Muscle of arm (tissue), 14 donors: ENCODE results near the gene USHBP1. TPM values are rescaled to one million over a fixed set of nuclear protein-coding genes. Genes with fewer than 3 reads are reported as not detected.

ENCODE experiments used
- DNase-seq: peaks from one replicate; pipeline ENCODE4 v3.0.0-alpha.2; 2013
- long read RNA-seq, 11 donors: transcript quantifications; one replicate each; lab custom pipeline, GENCODE V29; 2026
- polyA plus RNA-seq, 12 donors: library from polyadenylated mRNA; unstranded; fragments of 120-200 nt; gene quantifications; one replicate each; pipeline ENCODE4 v1.2.1, GENCODE V29; 2013; ENCODE audit not compliant: insufficient read length in 12 of 12

USHBP1 gene, protein sequence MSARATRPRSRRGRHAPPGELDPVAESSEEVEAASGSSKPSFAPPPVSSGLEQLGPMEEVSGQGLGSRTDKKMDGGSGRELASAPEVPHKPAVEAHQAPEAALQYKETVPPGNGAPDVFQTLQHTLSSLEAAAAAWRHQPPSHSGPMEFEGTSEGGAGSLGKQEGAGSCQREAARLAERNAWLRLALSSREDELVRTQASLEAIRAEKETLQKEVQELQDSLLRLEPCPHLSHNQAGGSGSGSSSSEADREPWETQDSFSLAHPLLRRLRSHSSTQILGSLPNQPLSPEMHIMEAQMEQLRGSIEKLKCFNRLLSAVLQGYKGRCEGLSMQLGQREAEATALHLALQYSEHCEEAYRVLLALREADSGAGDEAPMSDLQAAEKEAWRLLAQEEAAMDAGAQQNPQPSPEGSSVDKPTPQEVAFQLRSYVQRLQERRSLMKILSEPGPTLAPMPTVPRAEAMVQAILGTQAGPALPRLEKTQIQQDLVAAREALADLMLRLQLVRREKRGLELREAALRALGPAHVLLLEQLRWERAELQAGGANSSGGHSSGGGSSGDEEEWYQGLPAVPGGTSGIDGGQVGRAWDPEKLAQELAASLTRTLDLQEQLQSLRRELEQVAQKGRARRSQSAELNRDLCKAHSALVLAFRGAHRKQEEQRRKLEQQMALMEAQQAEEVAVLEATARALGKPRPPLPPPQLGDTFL
- polyA plus RNA-seq: 10 to 100 TPM in 1 of 12 donors, 1 to 10 TPM in 10, not detected in 1; 4.3 to 17.2 (median 6.3) TPM
- long read RNA-seq, donor 1, partial matches to known transcripts: 178 of 198 reads
- long read RNA-seq, donor 1, other reads (novel, unspliced or antisense): 19 of 198 reads
- long read RNA-seq, donor 2, partial matches to known transcripts: 90 of 131 reads
- long read RNA-seq, donor 2, other reads (novel, unspliced or antisense): 40 of 131 reads
- long read RNA-seq, donor 3, partial matches to known transcripts: 6 of 26 reads
- long read RNA-seq, donor 3, other reads (novel, unspliced or antisense): 20 of 26 reads
- long read RNA-seq, donor 4: 0 reads
- long read RNA-seq, donor 5, partial matches to known transcripts: 0 of 1 reads
- long read RNA-seq, donor 5, other reads (novel, unspliced or antisense): 0 of 1 reads
- long read RNA-seq, donor 6: 0 reads
- long read RNA-seq, donor 7, partial matches to known transcripts: 0 of 1 reads
- long read RNA-seq, donor 7, other reads (novel, unspliced or antisense): 0 of 1 reads
- long read RNA-seq, donor 8, partial matches to known transcripts: 11 of 54 reads
- long read RNA-seq, donor 8, other reads (novel, unspliced or antisense): 43 of 54 reads
- long read RNA-seq, donor 9, partial matches to known transcripts: 57 of 57 reads
- long read RNA-seq, donor 9, other reads (novel, unspliced or antisense): 0 of 57 reads
- long read RNA-seq, donor 10, partial matches to known transcripts: 0 of 2 reads
- long read RNA-seq, donor 10, other reads (novel, unspliced or antisense): 0 of 2 reads
- long read RNA-seq, donor 11: 0 reads

DNA sequence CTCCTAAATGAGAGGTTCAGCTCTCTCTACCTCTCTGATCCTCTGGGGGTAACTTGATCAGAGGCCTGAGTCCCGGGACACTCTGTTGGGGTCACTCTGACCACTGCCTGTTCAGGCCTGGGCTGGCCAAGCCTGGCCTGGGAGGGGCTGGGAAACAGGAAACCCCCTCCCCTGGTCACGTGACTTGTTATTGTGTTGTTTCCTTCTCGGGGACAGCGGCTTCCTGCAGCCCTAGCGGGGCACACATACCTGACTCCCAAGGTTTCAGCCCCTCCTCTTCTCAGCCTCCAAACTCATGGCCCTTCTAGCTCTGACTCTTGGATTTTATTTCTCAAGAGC lies at the start of gene USHBP1:
USHBP1 (minus strand) TSS at position 105 of the 339 bp plus-strand sequence. CDS start 446 bp downstream, outside the sequence.
- DNase-seq: no peak

DNA sequence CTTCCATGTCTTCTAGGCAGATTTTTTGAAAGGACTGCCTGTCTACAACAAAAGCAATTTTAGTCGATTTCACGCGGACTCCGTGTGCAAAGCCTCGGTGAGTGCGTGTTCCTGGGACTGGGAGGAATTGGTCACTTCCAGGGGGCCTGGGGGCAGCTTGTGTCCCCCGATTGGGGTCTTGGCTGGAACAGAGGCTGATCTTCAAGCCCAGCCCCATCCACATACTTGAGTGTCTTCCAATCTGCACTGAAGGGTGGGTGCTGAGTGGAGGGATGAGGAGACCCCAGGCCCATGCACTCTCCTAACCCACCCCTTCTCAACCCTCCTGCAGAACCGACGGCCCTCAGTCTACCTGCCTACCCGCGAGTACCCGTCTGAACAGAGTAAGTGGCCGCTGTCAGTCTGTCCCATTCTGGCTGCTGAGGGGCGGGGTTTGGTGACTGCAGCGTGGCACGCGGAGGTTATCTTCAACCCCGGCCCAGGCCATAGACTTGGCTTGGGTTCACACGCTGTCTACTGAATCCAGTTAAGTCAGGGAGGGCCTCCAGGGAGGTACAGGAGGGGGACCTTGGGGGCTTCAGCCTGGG lies 49.6 kb upstream of the USHBP1 start:
- no peak for DNase-seq

DNA sequence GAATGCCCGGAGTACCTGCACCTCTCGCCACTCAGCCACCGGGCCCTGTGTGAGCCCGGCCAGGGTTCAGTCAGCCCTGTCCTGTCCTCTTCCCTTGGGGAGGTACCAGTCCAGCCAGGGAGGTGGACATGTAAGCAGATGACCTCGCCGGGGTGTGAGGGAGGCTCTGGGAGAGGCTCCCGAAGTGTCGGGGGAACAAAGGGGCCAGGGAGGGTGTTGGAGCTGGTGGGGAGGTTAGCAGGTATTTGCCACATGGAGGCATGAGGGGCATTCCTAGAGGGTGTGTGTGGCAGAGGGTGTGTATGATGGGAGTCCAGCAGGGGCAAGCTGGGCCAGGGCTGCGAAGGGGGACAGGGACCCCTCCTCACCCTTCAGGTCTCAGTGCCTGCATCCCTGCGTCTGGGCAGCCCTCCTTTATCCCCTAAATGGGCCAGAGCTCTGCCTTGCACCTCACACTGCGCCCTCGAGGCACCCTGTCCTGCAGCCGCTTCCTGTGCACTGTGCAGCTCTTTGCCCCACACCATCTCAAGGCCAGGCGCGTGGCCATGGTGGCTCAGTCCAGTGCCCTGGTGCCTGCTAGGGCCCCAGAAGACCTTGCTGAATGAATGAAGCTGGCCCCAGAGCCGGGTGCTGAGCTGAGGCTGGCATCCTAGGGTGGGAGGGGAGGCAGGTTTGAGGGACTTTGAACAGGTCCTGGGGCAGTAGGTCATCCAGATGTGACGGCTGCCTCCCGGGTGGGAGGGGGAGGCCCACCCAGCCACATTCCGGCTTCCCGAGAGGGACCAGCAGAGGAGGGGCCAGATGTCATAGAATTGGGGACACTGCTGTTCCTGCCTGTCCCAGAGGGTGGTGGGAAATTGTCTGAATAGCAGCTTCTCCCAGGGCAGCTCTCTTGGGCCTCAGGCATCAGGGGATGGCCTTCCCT lies 47.9 kb upstream of the USHBP1 start:
- no peak for DNase-seq

DNA sequence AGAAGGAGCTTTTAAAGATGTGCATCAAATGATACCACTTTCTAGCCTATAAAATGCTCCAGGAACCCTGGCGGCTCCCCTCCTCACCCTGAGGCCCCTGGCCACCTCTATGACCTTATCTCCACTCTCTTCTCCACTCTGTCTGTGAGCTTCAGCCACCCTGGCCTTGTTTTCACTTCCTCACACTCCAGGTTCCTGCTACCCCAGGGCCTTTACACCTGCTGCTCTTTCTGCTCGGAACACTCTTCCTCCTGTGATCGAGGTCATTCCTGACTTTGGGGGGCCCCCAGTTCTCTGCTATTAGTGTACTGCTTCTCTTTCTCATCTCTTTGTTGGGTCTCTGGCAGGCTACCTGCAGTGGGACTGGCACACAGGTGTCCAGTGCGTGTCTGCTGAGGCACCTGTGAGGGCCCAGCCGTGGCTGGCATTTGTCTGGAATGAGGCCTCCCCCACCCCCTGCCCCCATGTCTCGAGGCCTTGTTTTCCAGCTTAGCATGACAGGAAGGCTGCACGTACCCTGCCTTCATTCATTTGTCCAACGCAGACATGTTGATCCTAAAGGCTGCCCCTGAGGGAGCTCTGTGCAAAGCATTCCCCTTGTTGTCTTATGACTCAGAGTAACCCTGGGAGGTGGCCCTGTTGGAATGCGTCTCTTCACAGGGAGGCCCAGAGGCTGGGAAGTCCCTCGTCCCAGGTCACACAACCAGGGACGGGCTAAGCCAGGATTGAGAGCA lies 47.1 kb upstream of the USHBP1 start:
- DNase-seq: no peak

DNA sequence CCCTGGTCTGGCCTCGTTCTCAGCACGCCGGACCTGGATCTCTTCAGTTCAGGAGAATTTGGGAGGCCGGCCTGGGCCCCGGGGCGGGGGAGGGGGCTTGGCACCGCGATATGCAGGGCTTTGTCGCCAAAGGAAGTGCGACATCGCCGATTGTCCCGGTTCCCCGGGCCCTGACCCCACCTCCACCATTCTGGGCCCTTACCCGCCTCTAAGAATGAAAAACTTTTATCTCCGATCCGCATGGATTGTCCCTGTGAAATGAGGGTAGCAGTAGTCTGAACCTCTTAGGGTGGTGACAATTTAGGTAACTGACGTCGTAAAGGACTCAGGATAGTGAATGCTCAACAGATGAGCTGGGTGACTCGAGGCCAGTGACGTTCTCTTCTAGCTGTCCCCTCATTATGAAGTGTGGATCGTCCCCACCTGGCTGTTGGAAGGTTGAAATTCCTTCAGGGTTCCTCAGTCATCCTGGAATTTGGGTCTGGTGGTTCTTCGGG lies 45.5 kb upstream of the USHBP1 start:
- no peak for DNase-seq

DNA sequence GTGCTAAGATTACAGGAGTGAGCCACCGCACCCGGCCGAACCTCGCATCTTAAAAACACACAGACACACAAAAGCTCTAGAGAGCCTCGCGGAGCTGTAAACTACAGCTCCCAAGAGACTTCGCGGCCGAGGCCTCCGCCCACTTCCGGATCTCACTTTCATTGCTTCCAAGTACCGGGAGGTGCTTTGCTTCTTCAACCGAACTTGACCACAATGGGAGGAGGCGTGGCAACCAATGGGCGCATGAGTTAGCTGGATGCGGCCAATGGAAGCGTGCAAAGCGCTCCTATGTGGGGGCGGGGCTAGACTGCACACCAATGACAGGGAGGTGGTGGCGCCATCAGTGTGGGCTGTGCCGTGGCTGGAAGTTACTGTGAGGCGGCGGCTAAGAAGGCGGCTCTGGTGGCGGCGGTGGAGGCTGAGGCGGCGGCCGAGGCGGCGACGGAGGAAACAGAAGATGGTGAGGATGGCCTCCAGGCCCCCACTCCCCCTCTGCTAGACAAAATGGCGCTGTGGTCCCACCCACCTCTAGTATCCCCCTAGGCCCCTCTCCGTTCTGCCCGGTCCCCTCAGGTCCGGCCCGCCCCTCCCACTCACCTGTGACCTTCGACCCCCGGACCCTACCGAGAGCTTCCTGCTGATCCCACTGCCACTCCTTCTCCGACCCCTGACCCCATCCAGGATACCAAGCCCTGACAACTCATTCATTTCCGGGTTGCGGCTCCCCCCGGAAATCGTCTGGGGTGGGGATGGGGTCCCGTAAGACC lies 44.8 kb upstream of the USHBP1 start, which contains the start of gene DDA1:
DDA1 (plus strand) TSS at position 366 of the 767 bp plus-strand sequence; CDS start at position 458, 92 bp downstream.
- peak; percentile 99 for DNase-seq

DNA sequence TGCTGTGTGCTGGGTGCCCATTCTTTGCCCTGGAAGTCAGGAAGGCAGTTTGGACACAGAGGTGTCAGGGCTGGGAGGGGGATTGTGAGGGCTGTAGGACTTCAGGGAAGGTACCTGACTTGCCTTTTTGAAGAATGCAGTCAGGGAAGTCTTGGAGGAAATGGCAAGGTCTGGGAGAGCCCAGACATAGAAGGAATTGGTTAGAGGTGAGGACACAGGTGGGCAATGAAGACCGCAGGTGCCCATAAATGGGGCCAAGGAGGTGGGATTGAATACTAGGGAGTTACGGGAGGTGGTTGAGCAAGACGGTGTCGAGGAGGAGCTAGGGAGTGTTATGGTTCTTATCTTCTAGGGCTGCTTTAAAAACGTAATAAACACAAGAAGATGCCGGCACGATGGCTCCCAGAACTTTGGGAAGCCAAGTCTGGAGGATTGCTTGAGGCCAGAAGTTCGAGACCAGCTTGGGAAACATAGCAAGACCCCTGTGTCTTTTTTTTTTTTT lies 43.4 kb upstream of the USHBP1 start:
- DNase-seq: no peak

DNA sequence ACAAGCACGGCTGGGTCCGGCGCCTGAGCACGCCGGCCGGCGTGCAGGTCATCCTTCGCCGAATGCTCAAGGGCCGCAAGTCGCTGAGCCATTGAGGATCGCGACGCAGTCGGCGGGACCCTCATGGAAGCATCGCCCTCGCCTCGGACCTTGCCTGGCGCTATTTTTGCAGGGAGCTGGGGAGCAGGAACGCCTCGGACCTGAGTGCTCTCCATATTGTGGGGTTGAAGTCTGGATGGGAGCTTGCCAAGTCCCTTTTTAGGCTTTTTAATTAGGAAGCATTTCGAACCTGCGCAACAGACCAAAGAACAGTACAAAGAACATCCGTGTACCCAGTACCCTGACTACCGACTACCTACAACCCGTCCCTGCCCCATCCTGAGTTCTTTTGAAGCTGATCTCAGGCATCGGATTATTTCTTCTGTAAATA lies 41.8 kb upstream of the USHBP1 start:
- no peak for DNase-seq

DNA sequence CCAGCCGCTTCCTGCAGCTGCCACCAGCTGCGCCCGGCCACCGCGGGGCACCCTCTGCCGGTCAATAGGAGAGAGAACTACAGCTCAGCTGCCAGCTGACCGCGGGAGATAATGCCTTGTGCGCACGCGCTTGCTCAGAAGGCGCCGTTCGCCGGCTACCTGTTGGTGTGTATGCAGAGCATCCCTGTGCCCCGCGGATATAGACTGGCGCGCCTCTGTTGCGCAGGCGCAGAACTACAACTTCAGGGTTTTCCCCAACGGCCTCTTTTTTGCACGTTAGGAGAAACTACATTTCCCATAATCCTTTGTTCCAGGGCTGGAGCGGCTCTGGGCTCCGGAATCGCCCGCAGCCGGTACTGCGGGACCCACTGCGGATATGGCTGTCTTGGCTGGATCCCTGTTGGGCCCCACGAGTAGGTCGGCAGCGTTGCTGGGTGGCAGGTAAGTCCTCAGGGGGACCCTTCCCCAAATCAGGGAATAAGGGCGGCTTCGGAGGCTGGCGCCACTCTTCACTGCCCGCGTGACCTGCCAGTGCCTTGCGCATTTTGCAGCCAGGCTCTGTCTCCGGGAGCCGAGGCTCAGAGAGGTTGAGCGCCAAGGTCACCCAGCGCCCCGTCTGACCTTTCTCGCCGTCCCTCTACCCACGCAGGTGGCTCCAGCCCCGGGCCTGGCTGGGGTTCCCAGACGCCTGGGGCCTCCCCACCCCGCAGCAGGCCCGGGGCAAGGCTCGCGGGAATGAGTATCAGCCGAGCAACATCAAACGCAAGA lies 41.2 kb upstream of the USHBP1 start, which contains the start of gene MRPL34:
MRPL34 (plus strand) TSS at position 356 of the 768 bp plus-strand sequence; CDS start at position 377, 21 bp downstream.
- DNase-seq: peak; percentile 93

DNA sequence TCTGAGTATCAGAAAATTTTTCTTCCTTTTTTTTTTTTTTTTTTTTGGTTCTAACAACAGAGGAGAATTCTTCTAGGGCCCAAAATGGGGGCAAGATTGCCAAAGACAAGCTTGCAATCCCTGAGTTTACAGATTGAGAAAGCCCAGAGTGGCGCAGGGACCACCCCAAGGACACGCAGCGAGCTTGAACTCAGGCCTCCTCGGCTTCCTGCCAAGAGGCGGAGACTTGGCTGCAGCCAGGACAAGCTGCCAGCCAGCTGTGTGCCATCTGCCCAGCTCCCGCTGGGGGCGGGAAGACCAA lies 40.6 kb upstream of the USHBP1 start:
- no peak for DNase-seq

DNA sequence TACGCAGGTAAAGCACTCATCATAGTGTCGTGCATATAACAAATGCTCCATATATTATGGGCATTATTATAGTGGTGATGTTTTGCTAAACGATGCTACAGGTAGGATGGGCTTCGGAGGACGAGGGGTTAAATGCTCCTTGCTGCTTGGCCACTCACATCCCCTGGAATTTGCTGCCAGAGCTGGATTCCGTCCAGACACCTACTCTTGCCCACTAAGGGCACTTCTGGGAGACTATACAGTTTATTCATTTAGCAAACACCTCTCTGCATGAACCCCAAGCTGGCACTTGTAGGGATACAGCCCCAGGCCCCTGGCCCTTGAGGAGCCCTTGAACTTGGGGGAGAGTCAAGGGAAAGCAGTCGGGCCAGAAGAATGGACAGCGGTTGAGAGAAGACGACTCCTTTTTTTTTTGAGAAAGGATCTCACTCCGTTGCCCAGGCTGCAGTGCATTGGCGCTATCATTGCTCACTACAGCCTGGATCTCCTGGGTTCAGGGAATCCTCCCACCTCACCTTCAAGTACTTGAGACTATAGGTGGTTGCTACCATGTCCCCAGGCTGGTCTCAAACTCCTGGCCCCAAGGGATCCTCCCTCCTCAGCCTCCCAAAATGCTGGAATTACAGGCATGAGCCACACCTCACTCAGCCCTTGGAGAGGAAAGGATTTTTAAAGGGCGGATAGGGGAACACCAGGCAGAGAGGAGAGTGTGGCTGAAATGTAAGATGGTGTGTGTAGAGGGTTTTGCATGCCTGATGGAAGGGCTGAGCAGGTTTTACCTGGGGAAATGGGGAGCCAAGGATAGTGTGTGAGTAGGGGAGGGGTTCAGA lies 40.1 kb upstream of the USHBP1 start:
- DNase-seq: no peak

DNA sequence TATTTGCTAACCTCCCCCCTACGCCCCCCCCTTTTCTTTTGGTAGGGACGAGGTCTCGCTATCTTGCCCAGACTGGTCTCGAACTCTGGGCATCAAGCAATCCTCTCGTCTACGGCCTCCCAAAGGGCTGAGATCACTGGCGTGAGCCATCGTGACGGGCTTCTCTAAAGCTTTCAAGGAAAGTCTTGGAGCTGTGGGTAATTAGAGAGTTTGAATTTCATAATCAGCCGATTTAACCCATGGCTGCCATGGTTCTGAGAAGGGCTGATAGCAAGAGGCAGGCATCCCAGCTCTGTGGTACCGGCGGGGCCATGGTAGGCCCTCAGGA lies 39.4 kb upstream of the USHBP1 start:
- DNase-seq: no peak

DNA sequence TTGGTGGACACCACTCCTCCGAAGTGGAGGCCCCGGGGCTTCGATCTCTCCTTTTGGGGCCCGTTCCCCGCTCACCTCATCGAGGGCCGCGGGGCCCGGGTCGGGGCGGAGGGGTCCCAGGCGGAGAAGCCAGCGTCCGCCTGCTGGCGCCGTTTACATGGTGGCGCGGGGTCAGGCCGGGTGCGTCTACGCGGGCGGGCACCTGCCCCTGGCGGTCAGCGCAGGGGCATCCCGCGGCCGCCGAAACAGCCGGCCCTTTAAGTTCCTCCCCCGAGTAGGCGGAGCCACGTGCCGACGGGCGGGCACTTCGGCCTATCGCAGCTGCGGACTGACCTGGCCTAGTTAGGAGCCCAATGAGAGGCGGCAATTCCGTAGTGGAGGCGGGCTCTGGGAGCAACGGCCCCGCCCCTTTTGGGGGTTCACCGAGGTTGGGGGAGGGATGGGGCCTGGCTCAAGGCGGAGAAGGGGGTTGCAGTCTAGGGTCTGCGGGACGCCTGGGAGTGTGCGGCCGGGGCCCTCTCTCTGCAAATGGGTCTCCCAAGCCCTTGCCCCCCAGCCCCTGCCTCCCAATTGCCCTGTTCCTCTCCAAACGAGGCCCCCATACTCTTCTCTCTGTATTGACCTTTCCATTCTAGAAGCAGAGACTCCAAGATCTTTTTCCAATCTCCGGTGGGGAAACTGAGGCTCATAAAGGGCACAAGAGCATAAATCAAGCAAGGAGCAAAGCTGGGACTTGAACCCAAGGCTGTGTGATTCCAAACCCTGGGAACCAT lies 38.8 kb upstream of the USHBP1 start, which contains the start of gene ABHD8:
ABHD8 (minus strand) TSS at position 259 of the 773 bp plus-strand sequence. CDS start 1,809 bp downstream, outside the sequence.
- peak; percentile 95 for DNase-seq

DNA sequence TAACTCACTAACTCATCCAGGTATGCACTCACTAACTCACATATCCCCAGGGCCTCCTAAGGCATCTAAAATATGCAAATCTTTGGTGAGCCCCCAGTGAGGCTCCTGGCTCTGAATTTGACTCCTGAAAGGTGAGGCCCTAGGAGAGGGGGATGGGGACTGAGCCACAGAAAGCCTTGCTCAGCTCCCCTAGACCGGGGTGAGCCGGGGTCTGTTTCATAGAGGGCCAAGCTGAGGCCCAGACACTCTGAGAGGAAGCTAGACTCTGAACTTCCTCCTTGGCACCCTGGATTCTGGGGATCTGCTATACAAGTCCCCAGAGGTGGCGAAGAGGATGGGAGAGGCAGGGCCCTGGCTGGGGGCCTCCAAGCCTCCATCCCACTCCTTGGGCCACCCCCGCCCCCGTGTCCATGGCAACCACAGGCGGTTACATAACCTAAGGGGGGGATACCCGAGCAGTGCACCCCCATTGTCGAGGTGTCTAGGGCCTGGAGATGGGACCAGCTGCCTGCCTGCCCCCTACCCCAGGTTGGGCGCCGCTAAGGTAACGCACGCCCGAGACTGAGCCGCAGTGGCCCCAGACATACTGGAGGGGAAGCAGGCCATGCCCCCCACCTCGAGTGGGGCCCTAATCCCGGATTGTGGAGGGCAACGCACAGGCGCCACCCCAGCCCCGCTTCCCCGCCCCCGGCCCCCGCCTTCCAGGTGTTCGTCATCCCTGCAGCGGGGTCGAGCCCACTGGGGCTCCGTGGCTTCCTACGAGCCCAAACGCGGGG lies 38.0 kb upstream of the USHBP1 start:
- DNase-seq: no peak
